OCI-LY1 (cell line): ENCODE data around the gene AGMO.

Experiments
- CTCF ChIP-seq: fragments of 200-600 bp; sonication (generic), shearing (Covaris generic); IDR thresholded peaks from 2 replicates; pipeline ENCODE4 v1.5.1; 2017; ENCODE audit warnings: mild to moderate bottlenecking, antibody characterized with exemption, low read length, moderate library complexity, mixed read lengths
- EZH2 ChIP-seq: fragments of 200-600 bp; sonication (generic), shearing (Covaris generic); IDR thresholded peaks from 2 replicates; pipeline ENCODE4 v1.8.0; 2017; ENCODE audit warnings: borderline replicate concordance, mixed run types, mild to moderate bottlenecking, antibody characterized with exemption, low read length, moderate library complexity, mixed read lengths

GRCh38 chr7:15411019-15411418, 150.8 kb downstream of the AGMO start:
- TF ChIP-seq CTCF (no peak), EZH2 (no peak)
